MM.1S (cell line): Measurements from ENCODE around the gene SRRM2.

ENCODE experiments used
- DNase-seq: peaks from one replicate; pipeline ENCODE4 v3.0.0-alpha.2; 2015
- H2AFZ ChIP-seq: fragments of 300-600 bp; sonication (generic); 2 replicates; pipeline ENCODE4 v1.6.0; 2016; ENCODE audit warnings: antibody characterized with exemption, low read length
- H3F3A ChIP-seq: fragments of 300-600 bp; sonication (generic); 2 replicates; pipeline ENCODE4 v1.6.1; 2016; ENCODE audit warnings: mild to moderate bottlenecking, antibody characterized with exemption, low read length, moderate library complexity, mixed read lengths; ENCODE audit not compliant: insufficient read depth
- H3K27ac ChIP-seq: fragments of 300-600 bp; sonication (generic); 2 replicates; pipeline ENCODE4 v1.5.1; 2016; ENCODE audit warnings: mild to moderate bottlenecking, low read length
- H3K27me3 ChIP-seq: fragments of 300-600 bp; sonication (generic); replicated peaks from 2 replicates; pipeline ENCODE4 v1.6.0; 2016; ENCODE audit warnings: low read length; ENCODE audit not compliant: insufficient read depth
- H3K36me3 ChIP-seq: fragments of 300-600 bp; sonication (generic); replicated peaks from 2 replicates; pipeline ENCODE4 v1.6.1; 2016; ENCODE audit warnings: mild to moderate bottlenecking, low read length, mixed read lengths; ENCODE audit not compliant: insufficient read depth
- H3K4me1 ChIP-seq: fragments of 300-600 bp; sonication (generic); 2 replicates; pipeline ENCODE4 v1.6.1; 2016; ENCODE audit warnings: low read length, mixed read lengths
- H3K4me2 ChIP-seq: fragments of 300-600 bp; sonication (generic); 2 replicates; pipeline ENCODE4 v1.6.0; 2016; ENCODE audit warnings: low read depth, low read length
- H3K4me3 ChIP-seq: fragments of 300-600 bp; sonication (generic); 2 replicates; pipeline ENCODE4 v1.5.1; 2016; ENCODE audit warnings: low read length, mixed read lengths
- H3K79me2 ChIP-seq: fragments of 300-600 bp; sonication (generic); 2 replicates; pipeline ENCODE4 v1.6.1; 2016; ENCODE audit warnings: mixed run types, low read length, mixed read lengths
- H3K9ac ChIP-seq: fragments of 300-600 bp; sonication (generic); 2 replicates; pipeline ENCODE4 v1.6.1; 2016; ENCODE audit warnings: low read length, mixed read lengths
- H3K9me2 ChIP-seq: fragments of 300-600 bp; sonication (generic); replicated peaks from 2 replicates; pipeline ENCODE4 v1.6.1; 2016; ENCODE audit warnings: mild to moderate bottlenecking, low read length, mixed read lengths; ENCODE audit not compliant: insufficient read depth
- H3K9me3 ChIP-seq: fragments of 300-600 bp; sonication (generic); replicated peaks from 2 replicates; pipeline ENCODE4 v1.6.1; 2016; ENCODE audit warnings: mild to moderate bottlenecking, low read length, mixed read lengths; ENCODE audit not compliant: insufficient read depth
- H4K20me1 ChIP-seq: fragments of 300-600 bp; sonication (generic); 2 replicates; pipeline ENCODE4 v1.6.1; 2016; ENCODE audit warnings: mild to moderate bottlenecking, low read length, moderate library complexity, mixed read lengths; ENCODE audit not compliant: insufficient read depth
- EZH2 ChIP-seq: fragments of 300-600 bp; sonication (generic); optimal IDR thresholded peaks from 2 replicates; pipeline ENCODE3; 2017; ENCODE audit warnings: low read depth, mild to moderate bottlenecking, antibody characterized with exemption, low read length, mixed read lengths
- EZH2phosphoT487 ChIP-seq: fragments of 300-600 bp; sonication (generic); IDR thresholded peaks from 2 replicates; pipeline ENCODE4 v1.6.1; 2018; ENCODE audit warnings: antibody characterized with exemption, low read length
- TF ChIP-seq, protein P1 (sequence below): fragments of 300-600 bp; sonication (generic); IDR thresholded peaks from 2 replicates; pipeline ENCODE4 v1.5.1; 2016; ENCODE audit warnings: antibody characterized with exemption, low read length, mixed read lengths

Gene SRRM2

DNA sequence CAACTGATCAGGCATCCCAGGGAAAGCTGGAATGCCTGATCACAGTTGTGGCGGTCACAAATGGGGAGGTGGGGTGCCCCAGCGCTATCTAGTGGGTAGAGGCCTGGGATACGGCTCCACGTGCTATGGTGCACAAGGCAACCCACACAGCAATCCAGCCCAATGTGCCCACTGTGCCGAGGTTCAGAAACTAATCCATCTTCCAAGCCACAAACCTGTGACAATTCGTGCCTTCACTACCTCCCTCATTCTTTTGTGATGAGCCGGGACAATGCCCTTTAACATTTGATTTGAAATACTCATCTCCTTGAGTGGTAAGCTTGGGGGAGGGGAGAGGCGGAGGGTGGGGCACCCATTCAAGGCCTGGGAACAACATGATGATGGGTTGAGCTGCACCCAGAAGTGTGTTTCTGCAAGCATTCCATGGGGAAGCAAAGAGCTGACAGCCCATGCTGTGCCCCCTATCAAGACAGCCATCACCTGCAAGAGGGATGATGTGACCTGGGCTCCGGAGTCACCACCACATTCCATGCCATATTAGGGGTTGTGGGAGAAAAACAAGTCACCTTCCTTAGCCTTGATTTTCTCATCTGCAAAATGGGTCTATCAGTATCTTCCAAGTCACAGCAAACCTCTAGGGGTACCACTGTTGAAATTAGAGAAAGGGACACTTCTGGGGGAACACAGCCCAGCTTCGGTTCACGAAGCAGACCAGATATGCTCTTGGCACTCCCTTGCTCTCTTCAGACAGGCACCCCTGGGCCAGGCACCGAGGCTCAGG, 20.9 kb downstream of the SRRM2 start:
- Histone ChIP-seq H3K4me2 (no peak overlapping the region), H3K9me2 (no peaks in the 10 kb centered on the region), H3K27me3 (no peaks in the 10 kb centered on the region), H3K79me2 (peaks cover 39% of the 10 kb centered on the region), H3K4me1 (peaks cover 13% of the 10 kb centered on the region; the same call in 1 of the 2 replicates), H2AFZ (no peak overlapping the region), H3K4me3 (no peak overlapping the region), H3K9ac (no peak overlapping the region), H3K27ac (no peak overlapping the region), H3K36me3 (peaks cover 3% of the 10 kb centered on the region; the same call in 1 of the 2 replicates), H3F3A (peaks cover 32% of the 10 kb centered on the region), H4K20me1 (no peaks in the 10 kb centered on the region), H3K9me3 (no peaks in the 10 kb centered on the region)
- no peak for DNase-seq
- TF ChIP-seq EZH2phosphoT487 (no peak), EZH2 (no peak)
- TF ChIP-seq, protein P1, sequence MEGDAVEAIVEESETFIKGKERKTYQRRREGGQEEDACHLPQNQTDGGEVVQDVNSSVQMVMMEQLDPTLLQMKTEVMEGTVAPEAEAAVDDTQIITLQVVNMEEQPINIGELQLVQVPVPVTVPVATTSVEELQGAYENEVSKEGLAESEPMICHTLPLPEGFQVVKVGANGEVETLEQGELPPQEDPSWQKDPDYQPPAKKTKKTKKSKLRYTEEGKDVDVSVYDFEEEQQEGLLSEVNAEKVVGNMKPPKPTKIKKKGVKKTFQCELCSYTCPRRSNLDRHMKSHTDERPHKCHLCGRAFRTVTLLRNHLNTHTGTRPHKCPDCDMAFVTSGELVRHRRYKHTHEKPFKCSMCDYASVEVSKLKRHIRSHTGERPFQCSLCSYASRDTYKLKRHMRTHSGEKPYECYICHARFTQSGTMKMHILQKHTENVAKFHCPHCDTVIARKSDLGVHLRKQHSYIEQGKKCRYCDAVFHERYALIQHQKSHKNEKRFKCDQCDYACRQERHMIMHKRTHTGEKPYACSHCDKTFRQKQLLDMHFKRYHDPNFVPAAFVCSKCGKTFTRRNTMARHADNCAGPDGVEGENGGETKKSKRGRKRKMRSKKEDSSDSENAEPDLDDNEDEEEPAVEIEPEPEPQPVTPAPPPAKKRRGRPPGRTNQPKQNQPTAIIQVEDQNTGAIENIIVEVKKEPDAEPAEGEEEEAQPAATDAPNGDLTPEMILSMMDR, result no peak

DNA sequence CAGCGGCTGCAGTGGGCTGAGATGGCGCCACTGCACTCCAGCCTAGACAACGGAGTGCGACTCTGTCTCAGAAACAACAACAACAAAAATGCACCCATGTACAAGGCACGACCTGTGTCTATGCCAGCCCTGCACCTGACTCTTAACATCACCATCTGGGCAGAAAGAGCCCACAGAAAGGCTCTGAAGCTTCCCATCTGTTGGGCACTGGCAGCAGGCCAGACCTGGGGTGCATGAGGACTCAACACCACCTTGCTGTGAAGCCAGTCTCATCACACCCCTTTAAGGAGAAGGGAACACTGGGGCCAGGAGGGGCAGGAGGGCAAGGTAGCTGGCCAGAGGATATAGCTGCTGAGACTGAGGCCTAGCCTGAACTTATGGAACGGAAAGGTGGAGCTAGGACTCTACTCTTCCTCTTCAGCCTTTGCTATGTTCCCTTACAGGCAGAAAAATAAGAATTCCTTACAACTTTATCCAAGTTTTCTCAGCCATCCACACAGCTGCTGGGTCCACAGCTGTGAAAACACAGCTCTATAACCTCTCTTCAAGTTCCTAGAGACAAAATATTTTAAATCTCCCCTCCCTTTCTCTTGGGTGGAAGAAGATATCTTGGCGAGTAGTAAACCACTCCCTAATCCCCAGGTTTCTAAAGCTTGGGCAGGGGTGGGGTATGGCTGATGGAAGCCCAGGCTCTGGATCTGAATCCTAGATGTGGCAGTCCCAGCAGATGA, 21.9 kb downstream of the SRRM2 start:
- Histone ChIP-seq H3K4me1 (peaks cover 14% of the 10 kb centered on the region; the same call in 1 of the 2 replicates), H4K20me1 (no peaks in the 10 kb centered on the region), H3K27ac (no peak overlapping the region), H3F3A (peaks cover 24% of the 10 kb centered on the region), H3K4me2 (no peak overlapping the region), H3K9me3 (no peaks in the 10 kb centered on the region), H3K79me2 (peaks cover 40% of the 10 kb centered on the region), H3K9ac (no peak overlapping the region), H3K27me3 (no peaks in the 10 kb centered on the region), H3K4me3 (no peak overlapping the region), H3K9me2 (no peaks in the 10 kb centered on the region), H2AFZ (no peak overlapping the region), H3K36me3 (peaks cover 3% of the 10 kb centered on the region; the same call in 1 of the 2 replicates)
- no peak for DNase-seq
- no peak for TF ChIP-seq EZH2phosphoT487
- no peak for TF ChIP-seq EZH2
- TF ChIP-seq, protein P1, result no peak

DNA sequence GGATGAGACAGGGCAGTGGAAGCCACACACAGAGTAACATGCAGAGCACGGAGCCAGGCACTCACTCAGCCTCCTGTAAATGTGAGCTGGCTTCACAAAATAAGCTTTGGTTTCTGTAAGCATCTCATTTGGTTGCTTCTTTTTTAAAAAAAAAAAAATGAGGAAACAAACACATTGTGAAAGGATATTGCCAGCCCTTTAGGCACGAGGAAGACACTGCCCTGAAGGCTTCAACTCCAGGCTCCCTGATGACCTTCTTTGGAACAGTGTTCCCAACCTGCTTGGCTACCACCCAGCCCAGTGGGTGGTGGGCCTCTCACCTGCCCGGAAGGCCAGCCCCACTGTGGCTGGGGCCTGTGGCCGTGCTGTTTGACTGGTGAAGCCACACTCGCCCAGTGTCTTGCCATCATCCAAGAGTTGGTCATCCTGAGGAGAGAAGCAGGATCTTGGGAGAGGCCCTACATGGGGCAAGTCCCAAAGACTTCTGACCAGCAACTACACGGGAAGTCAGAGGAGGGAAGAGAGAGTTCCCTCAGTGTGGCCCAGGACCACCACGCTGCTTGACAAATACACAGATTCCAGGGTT, 22.8 kb downstream of the SRRM2 start:
- no peak overlapping the region for H3K27ac ChIP-seq
- no peaks in the 10 kb centered on the region for H4K20me1 ChIP-seq
- peak overlapping the region; percentile 81; the same call in 1 of the 2 replicates for H3K4me2 ChIP-seq
- TF ChIP-seq EZH2 (no peak), EZH2phosphoT487 (no peak)
- TF ChIP-seq, protein P1, result no peak
- DNase-seq, result no peak
- H2AFZ ChIP-seq, result no peak overlapping the region
- no peaks in the 10 kb centered on the region for H3K27me3 ChIP-seq
- no peaks in the 10 kb centered on the region for H3K9me3 ChIP-seq
- 0 out of 2 replicates have a peak, but pooled peaks cover 3% of the 10 kb centered on the region for H3K36me3 ChIP-seq
- peaks cover 19% of the 10 kb centered on the region; the same call in 1 of the 2 replicates for H3F3A ChIP-seq
- peaks cover 37% of the 10 kb centered on the region for H3K79me2 ChIP-seq
- no peaks in the 10 kb centered on the region for H3K9me2 ChIP-seq
- H3K9ac ChIP-seq, result no peak overlapping the region
- H3K4me3 ChIP-seq, result no peak overlapping the region
- H3K4me1 ChIP-seq, result peaks cover 14% of the 10 kb centered on the region; the same call in 1 of the 2 replicates
